Endometrium (tissue), 2 donors: ENCODE data around the gene GCDH.

Source experiments
- FAIRE-seq: peaks from 2 replicates; lab custom pipeline; 2012; peaks lifted over from hg19 to GRCh38; lab: Jason Lieb, UNC
- donor health status: control.
- donor health status: control.

GCDH gene

DNA sequence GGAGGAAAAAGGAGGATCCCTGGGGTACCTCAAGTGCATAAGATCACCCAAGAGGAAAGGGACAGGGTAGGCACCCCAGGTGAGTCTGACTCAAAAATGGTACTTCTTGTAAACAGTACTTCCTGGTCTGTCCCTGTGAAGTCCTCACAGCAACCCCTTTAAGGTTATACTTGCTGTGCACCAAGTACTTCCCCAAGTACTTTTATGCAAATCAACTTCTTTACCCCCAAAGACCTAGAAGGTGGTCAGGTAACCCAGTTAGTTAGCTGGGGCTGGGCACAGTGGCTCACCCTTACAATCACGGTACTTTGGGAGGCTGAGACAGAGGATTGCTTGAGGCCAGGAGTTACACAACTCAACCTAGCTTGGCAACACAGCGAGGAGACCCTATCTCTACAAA is 49.9 kb downstream of the GCDH start:
- FAIRE-seq: no peak

GRCh38 chr19:12943437-12944044 is 52.6 kb downstream of the GCDH start:
- FAIRE-seq: no peak

DNA sequence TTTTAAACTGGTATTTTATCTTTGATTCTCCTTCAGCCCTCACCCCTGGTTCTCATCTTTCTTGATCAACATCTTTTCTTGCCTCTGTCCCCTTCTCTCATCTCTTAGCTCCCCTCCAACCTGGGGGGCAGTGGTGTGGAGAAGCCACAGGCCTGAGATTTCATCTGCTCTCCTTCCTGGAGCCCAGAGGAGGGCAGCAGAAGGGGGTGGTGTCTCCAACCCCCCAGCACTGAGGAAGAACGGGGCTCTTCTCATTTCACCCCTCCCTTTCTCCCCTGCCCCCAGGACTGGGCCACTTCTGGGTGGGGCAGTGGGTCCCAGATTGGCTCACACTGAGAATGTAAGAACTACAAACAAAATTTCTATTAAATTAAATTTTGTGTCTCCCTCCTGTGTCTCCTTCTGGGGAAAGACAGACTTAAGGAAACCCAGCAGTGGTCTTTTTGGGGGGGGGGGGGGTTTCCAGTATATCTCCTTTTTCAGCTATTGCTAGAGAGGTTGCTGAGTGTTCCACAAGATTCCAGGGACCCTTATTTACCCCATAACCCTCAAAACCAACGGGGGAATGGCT is 53.2 kb downstream of the GCDH start:
- no peak for FAIRE-seq

DNA sequence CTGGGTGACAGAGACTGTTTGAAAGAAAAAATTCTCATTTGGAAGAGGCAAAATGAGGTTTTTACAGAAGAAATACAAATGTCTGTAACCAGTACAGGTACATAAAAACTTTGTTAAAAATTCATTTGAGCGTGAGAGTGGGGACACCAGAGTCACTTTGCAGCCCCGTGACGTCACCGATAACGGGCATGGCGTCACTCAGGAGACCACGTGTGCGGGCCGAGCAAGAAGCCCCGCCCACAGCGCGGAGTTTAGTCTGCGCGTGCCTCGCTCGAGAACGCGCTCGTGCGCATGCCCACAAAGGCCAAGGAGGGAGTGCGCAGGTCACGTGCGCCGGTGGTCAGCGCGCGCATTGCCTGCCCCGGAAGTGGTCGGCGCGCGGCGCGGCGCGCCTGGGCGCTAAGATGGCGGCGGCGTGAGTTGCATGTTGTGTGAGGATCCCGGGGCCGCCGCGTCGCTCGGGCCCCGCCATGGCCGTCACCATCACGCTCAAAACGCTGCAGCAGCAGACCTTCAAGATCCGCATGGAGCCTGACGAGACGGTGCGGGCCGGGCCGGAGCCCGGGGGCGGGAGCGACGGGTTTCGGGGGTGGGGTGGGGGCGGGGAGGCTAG is 54.6 kb downstream of the GCDH start, which contains the start of gene RAD23A:
RAD23A (plus strand) TSS at position 384 of the 613 bp plus-strand sequence; CDS start at position 471, 87 bp downstream.
- FAIRE-seq: peak; percentile 23

DNA sequence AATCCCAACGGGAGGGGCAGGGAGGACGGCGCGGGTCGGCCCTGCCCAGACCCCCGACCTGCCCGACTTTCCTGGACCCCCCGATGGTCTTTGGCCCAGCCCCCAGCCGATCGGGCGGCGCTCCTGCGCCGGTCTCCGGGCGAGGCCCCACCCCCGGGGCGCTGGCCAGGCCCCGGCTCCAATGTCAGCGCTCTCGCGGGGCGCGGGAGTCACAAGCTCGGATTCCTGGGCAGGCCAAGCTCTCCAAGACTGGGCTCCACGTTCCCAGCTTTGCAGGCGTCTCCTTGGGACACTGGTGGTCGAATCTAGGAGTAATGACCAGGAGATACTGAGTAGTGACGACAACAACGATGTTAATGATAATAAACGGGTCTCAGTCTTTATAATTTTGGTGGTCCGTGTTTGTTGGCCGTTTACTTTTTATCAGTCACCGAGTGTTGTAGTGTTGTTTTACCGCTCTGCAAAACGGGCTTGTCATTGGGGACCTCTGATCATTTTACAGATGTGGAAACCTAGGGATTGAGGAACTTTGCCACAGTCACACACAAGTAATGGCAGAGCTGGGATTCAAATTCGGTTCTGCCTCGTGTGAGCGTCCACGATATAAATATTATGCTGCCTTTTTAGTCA is 55.2 kb downstream of the GCDH start:
- no peak for FAIRE-seq

DNA sequence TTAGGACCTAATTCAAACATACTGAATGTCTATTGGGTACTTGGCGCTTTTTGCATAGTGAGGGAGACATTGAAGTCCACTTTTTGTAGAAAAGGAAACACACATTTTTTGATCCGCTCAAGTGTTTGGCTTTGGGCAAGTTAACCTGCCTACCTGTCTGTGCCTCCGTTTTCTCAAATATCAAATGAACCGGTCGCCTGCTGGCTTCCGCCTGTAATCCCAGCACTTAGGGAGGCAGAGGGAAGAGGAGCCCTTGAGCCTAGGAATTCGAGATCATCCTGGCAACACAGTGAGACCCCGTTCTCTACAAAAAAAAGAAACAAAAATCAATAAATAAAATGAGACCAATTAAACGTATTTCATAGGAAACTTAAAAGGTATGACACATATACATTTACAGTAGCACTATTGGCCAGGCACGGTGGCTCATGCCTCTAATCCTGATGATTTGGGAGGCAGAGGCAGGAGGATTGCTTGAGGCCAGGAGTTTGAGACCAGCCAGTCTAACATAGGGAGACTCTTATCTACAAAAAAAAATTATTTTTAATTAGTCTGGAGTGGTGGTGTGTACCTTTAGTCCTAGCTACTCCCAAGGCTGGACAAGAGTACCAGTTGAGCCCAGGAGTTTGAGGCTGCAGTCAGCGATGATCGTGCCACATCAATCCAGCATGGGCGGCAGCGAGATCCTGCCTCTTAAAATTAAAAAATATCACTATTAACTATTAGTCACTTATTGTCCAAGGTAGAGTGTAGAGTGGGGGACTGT is 56.0 kb downstream of the GCDH start:
- no peak for FAIRE-seq

- FAIRE-seq: no peak
These were observed 57.0 kb downstream of the GCDH start for GRCh38 chr19:12947702-12948611.

GRCh38 chr19:12948612-12949362 is 57.8 kb downstream of the GCDH start:
- FAIRE-seq: no peak
